Spinal cord (tissue), 10 donors: Measurements from ENCODE around the gene GSK3B. TPM values are rescaled to one million over a fixed set of nuclear protein-coding genes. Genes with fewer than 3 reads are reported as not detected.
"Not testable (repeated sequence)": the region's sequence is repeated elsewhere in the genome, so short reads cannot be mapped to it uniquely, and the experiment has no call there.

Experiments used
- DNase-seq, 6 donors: peaks; one replicate each; pipeline versions ENCODE4 v3.0.0 to v3.0.0-alpha.2; 2013 to 2015; ENCODE audit warnings: low spot score in 6 of 6, low read depth in 4 of 6
- H3K27ac ChIP-seq: one replicate; pipeline ENCODE4 v1.5.1; 2013; ENCODE audit warnings: low read depth, low read length, control low read depth
- H3K27me3 ChIP-seq: one replicate; pipeline ENCODE4 v1.6.1; 2013; ENCODE audit warnings: low read length; ENCODE audit not compliant: control insufficient read depth, insufficient read depth
- H3K36me3 ChIP-seq: one replicate; pipeline ENCODE4 v1.6.1; 2013; ENCODE audit warnings: low read length; ENCODE audit not compliant: control insufficient read depth, insufficient read depth
- H3K4me1 ChIP-seq: one replicate; pipeline ENCODE4 v1.6.1; 2013; ENCODE audit warnings: low read length; ENCODE audit not compliant: control insufficient read depth, insufficient read depth
- H3K4me3 ChIP-seq: one replicate; pipeline ENCODE4 v1.5.1; 2013; ENCODE audit warnings: low read depth, low read length, control low read depth
- H3K9me3 ChIP-seq: one replicate; pipeline ENCODE4 v1.6.1; 2013; ENCODE audit warnings: low read length; ENCODE audit not compliant: control insufficient read depth, insufficient read depth
- WGBS: methylation state at CpG from one replicate; pipeline ENCODE4 v1.1.5; 2013; ENCODE audit warnings: missing lambda C conversion rate; ENCODE audit not compliant: insufficient coverage; 5-methylcytosine and 5-hydroxymethylcytosine counted together
- polyA plus RNA-seq, 2 donors: library from polyadenylated mRNA; unstranded; fragments of 120-200 nt; gene quantifications; one replicate each; pipeline ENCODE4 v1.2.1, GENCODE V29; 2013; ENCODE audit not compliant: insufficient read length in 2 of 2
- total RNA-seq, 2 donors: library from RNA; depleted of rRNA in 1 of 2; stranded (reverse); fragments of 120-200 nt in 1 of 2; fragments of >200 nt in 1 of 2; gene quantifications; one replicate each; pipeline versions ENCODE4 v1.2.3 to v1.2.4, GENCODE V29; 2013 to 2014
- donor health status: healthy.

The GSK3B gene
- total and polyA plus RNA-seq, 4 donors, result 53.3 to 113 (median 73.1) TPM

DNA sequence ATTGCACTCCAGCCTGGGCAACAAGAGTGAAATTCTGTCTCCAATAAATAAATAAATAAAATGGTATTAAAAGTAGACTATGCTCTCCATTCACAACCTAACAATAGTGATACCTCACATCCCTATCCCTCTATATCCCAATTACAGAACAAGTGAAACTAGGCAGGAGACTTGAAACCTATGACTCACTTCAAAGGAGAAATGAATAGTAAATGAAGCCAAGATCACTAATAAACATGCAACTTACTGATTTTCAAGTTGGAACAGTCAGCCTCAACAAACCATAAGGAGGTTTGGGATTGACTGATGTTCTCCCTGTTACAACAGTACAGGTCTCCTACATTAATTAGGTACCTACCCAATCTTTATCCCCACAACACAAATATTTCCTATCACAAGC, 103.4 kb downstream of the GSK3B start:
- Histone ChIP-seq H3K27ac (no peak overlapping the region), H3K4me3 (no peak overlapping the region), H3K27me3 (no peaks in the 10 kb centered on the region), H3K9me3 (peaks cover 1% of the 10 kb centered on the region), H3K4me1 (no peaks in the 10 kb centered on the region), H3K36me3 (no peaks in the 10 kb centered on the region)
- no peak for DNase-seq

DNA sequence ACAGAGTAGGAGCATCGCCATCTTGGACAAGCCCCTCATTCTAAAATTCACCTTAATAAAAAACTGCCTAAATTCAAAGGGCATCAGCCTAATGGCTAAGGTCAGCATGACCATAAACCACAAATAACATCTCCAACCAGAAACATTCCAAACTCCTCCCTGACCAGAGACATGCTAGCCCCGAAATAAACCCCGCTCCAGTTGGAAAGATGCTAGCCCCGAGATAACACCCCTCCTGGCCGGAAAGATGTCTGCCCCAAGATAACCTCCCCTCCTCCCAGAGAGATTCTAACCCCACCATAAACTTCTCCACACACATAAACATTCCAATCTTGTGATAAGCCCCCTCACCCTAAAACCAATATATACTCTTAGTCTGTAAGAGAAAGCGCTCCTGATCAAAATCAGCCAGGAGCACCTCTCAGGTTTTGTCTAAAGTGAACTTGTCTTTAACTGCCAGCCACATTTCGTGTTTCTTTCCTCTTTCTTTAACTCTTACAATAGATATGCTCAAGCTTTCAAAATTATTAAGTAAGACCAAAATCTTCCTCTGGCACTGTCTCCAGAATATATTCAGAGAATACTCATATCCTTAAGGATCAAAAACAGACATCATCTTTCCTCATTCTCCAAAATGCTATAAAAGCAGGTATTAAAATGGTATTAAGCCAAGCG, 104.1 kb downstream of the GSK3B start:
- 93% methylated on average over 7 of the region's 8 CpGs for WGBS
- no peak for DNase-seq
- Histone ChIP-seq H3K4me1 (no peaks in the 10 kb centered on the region), H3K27me3 (no peaks in the 10 kb centered on the region), H3K9me3 (peaks cover 3% of the 10 kb centered on the region), H3K4me3 (no peak overlapping the region), H3K36me3 (no peaks in the 10 kb centered on the region), H3K27ac (no peak overlapping the region)

- WGBS, result no CpG with 5 or more reads among the region's 4 CpGs
- DNase-seq, H3K36me3 ChIP-seq, H3K4me1 ChIP-seq, H3K27ac ChIP-seq, H3K4me3 ChIP-seq, H3K27me3 ChIP-seq, H3K9me3 ChIP-seq: not testable (repeated sequence)
These were observed 107.4 kb downstream of the GSK3B start for GRCh38 chr3:119986812-119987211.

DNA sequence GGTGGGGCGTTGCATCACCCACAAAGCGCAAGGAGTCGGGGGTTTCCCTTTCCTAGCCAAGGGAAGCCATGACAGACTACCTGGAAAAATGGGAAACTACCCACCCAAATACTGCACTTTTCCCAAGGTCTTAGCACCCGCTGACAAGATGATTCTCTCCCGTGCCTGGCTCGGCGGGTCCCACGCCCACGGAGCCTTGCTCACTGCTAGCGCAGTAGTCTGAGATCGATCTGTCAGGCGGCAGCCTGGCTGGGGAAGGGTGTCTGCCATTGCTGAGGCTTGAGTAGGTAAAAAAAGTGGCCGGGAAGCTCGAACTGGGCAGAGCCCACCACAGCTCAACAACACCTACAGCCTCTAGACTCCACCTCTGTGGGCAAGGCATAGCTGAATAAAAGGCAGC, 112.9 kb downstream of the GSK3B start:
- Histone ChIP-seq H3K27ac (no peak overlapping the region), H3K36me3 (peaks cover 8% of the 10 kb centered on the region), H3K27me3 (no peaks in the 10 kb centered on the region), H3K4me1 (no peaks in the 10 kb centered on the region), H3K9me3 (peaks cover 3% of the 10 kb centered on the region), H3K4me3 (no peak overlapping the region)
- no peak for DNase-seq
- WGBS, result 100% methylated on average over 6 of the region's 14 CpGs

- WGBS, result 83% methylated on average over 11 of the region's 11 CpGs
- Histone ChIP-seq H3K27me3 (no peaks in the 10 kb centered on the region), H3K27ac (no peak overlapping the region), H3K4me3 (no peak overlapping the region), H3K9me3 (no peaks in the 10 kb centered on the region), H3K4me1 (no peaks in the 10 kb centered on the region), H3K36me3 (peaks cover 8% of the 10 kb centered on the region)
- no peak for DNase-seq
These were observed 115.6 kb downstream of the GSK3B start for GRCh38 chr3:119978554-119979208.

DNA sequence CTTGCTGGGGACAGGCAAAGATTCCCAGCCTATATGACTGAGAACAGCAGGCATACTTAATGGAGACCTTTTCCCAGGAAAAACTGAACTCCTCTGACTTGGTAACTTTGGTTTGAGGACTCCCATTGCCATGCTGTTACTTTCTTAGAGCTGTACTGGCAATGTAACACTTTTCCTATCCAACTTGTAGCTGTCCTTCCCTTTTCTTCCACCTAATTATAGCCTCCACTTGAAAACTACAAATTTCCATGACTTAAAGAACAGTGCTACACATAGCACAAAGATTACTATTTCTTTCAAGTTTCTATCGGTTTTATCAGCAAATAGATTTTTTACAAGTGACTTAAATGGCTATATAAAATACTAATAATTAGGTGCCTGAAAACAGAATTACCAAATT, 116.9 kb downstream of the GSK3B start:
- Histone ChIP-seq H3K9me3 (no peaks in the 10 kb centered on the region), H3K4me1 (no peaks in the 10 kb centered on the region), H3K4me3 (no peak overlapping the region), H3K27me3 (no peaks in the 10 kb centered on the region), H3K27ac (no peak overlapping the region), H3K36me3 (peaks cover 8% of the 10 kb centered on the region)
- no CpG with 5 or more reads among the region's 1 CpG for WGBS
- DNase-seq, result no peak

GRCh38 chr3:119976214-119976613, 118.0 kb downstream of the GSK3B start:
- Histone ChIP-seq H3K9me3 (no peaks in the 10 kb centered on the region), H3K36me3 (peaks cover 3% of the 10 kb centered on the region), H3K4me1 (no peaks in the 10 kb centered on the region), H3K27me3 (no peaks in the 10 kb centered on the region), H3K27ac (no peak overlapping the region), H3K4me3 (no peak overlapping the region)
- no CpG with 5 or more reads among the region's 1 CpG for WGBS
- no peak for DNase-seq

GRCh38 chr3:119974656-119975055, 119.6 kb downstream of the GSK3B start:
- no peak overlapping the region for H3K4me3 ChIP-seq
- H3K4me1 ChIP-seq, result no peaks in the 10 kb centered on the region
- no peak for DNase-seq
- no peaks in the 10 kb centered on the region for H3K9me3 ChIP-seq
- no peaks in the 10 kb centered on the region for H3K27me3 ChIP-seq
- WGBS, result 100% methylated on average over 2 of the region's 2 CpGs
- peaks cover 2% of the 10 kb centered on the region for H3K36me3 ChIP-seq
- no peak overlapping the region for H3K27ac ChIP-seq

DNA sequence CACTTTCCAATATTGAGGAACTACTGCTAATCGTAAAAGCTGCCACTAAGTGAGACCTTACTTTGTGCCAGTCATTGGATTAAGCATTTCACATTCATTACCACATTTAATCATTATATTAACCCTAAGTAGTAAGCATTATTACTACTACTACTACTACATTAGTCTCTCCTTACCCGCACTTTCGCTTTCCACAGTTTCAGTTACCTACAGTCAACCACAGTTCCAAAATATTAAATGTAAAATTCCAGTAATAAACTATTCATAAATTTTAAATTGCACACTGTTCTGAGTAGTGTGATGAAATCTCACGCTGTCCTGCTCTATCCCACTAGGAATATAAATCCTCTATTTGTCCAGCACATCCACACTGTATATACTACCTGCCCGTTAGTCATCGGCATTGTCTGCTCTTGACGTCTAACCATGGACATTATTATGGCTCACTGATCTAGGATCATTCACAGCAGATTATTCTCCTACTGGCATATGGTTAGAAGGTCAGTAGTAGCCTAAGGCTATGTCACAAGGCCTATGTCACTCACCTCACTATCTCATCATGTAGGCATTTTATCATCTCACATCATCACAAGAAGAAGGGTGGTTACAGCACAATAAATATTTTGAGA, 121.1 kb downstream of the GSK3B start:
- Histone ChIP-seq H3K36me3 (no peaks in the 10 kb centered on the region), H3K4me1 (no peaks in the 10 kb centered on the region), H3K9me3 (no peaks in the 10 kb centered on the region), H3K27ac (no peak overlapping the region), H3K27me3 (no peaks in the 10 kb centered on the region), H3K4me3 (no peak overlapping the region)
- no peak for DNase-seq
- WGBS, result 90% methylated on average over 4 of the region's 7 CpGs

GRCh38 chr3:119969759-119970158, 124.5 kb downstream of the GSK3B start:
- Histone ChIP-seq H3K36me3 (no peaks in the 10 kb centered on the region), H3K9me3 (no peaks in the 10 kb centered on the region), H3K4me3 (no peak overlapping the region), H3K27me3 (no peaks in the 10 kb centered on the region), H3K27ac (no peak overlapping the region), H3K4me1 (no peaks in the 10 kb centered on the region)
- no CpG with 5 or more reads among the region's 4 CpGs for WGBS
- DNase-seq, result no peak
